Keratinocyte (primary cell): ENCODE data around the gene INKA2. TPM values are rescaled to one million over a fixed set of nuclear protein-coding genes. Genes with fewer than 3 reads are reported as not detected.

ENCODE experiments used
- DNase-seq: peaks from one replicate; pipeline ENCODE4 v3.0.0-alpha.2; 2011; ENCODE audit warnings: low read depth, missing footprints, low spot score
- FAIRE-seq: peaks from 2 replicates; lab custom pipeline; 2011; peaks lifted over from hg19 to GRCh38; lab: Jason Lieb, UNC
- H2AFZ ChIP-seq: 2 replicates; pipeline ENCODE4 v1.6.0; 2012; ENCODE audit warnings: low read length, control low read depth, inconsistent platforms; ENCODE audit not compliant: control insufficient read depth
- H3K27ac ChIP-seq: 2 replicates; pipeline ENCODE4 v1.5.1; 2011; ENCODE audit warnings: low read length; ENCODE audit not compliant: control insufficient read depth, insufficient read depth
- H3K27me3 ChIP-seq: 3 replicates; pipeline ENCODE4 v1.6.0; 2011; ENCODE audit warnings: low read length; ENCODE audit not compliant: control insufficient read depth, insufficient read depth; ENCODE audit errors: extremely low read depth
- H3K36me3 ChIP-seq, 2 experiments: 2 replicates in 1 of 2; 3 replicates in 1 of 2; pipeline ENCODE4 v1.5.1; 2011; ENCODE audit warnings: low read length in 2 of 2, mild to moderate bottlenecking in 1 of 2; ENCODE audit not compliant: control insufficient read depth in 2 of 2, insufficient read depth in 2 of 2; ENCODE audit errors: extremely low read depth in 1 of 2
- H3K4me1 ChIP-seq: 3 replicates; pipeline ENCODE4 v1.5.1; 2011; ENCODE audit warnings: low read length; ENCODE audit not compliant: control insufficient read depth, insufficient read depth; ENCODE audit errors: extremely low read depth
- H3K4me2 ChIP-seq: 3 replicates; pipeline ENCODE4 v1.6.0; 2011; ENCODE audit warnings: low read depth, low read length; ENCODE audit not compliant: control insufficient read depth, insufficient read depth; ENCODE audit errors: extremely low read depth
- H3K4me3 ChIP-seq, 3 experiments: fragments of 200-600 bp in 1 of 3; sonication (generic) in 1 of 3; 2 replicates in 2 of 3; 3 replicates in 1 of 3; pipeline ENCODE4 v1.5.1; 2011 to 2016; ENCODE audit warnings: low read length in 3 of 3, mild to moderate bottlenecking in 3 of 3, control low read depth in 2 of 3, inconsistent platforms in 1 of 3, low read depth in 1 of 3, mixed read lengths in 1 of 3, mixed run types in 1 of 3, moderate library complexity in 1 of 3; ENCODE audit not compliant: control insufficient read depth in 2 of 3, insufficient read depth in 2 of 3; ENCODE audit errors: extremely low read depth in 1 of 3
- H3K79me2 ChIP-seq: 2 replicates; pipeline ENCODE4 v1.6.0; 2012; ENCODE audit warnings: low read length; ENCODE audit not compliant: control insufficient read depth, insufficient read depth
- H3K9ac ChIP-seq: 3 replicates; pipeline ENCODE4 v1.6.0; 2011; ENCODE audit warnings: low read length; ENCODE audit not compliant: control insufficient read depth, insufficient read depth; ENCODE audit errors: extremely low read depth
- H3K9me1 ChIP-seq: 3 replicates; pipeline ENCODE4 v1.6.0; 2011; ENCODE audit warnings: low read length; ENCODE audit not compliant: control insufficient read depth, insufficient read depth; ENCODE audit errors: extremely low read depth
- H3K9me3 ChIP-seq: 2 replicates; pipeline ENCODE4 v1.5.1; 2012; ENCODE audit warnings: low read depth, low read length; ENCODE audit not compliant: control insufficient read depth
- H4K20me1 ChIP-seq: 3 replicates; pipeline ENCODE4 v1.6.0; 2011; ENCODE audit warnings: low read length; ENCODE audit not compliant: control insufficient read depth, insufficient read depth; ENCODE audit errors: extremely low read depth
- CTCF ChIP-seq, 3 experiments: IDR thresholded peaks in 1 of 3; conservative IDR thresholded peaks in 1 of 3; optimal IDR thresholded peaks in 1 of 3; 2 replicates in 2 of 3; 3 replicates in 1 of 3; pipeline versions ENCODE3 to v1.5.1; 2011; ENCODE audit warnings: low read length in 3 of 3, mild to moderate bottlenecking in 3 of 3, moderate library complexity in 2 of 3, control low read depth in 1 of 3, inconsistent platforms in 1 of 3; ENCODE audit not compliant: insufficient read depth in 2 of 3; ENCODE audit errors: extremely low read depth in 1 of 3
- EZH2 ChIP-seq: IDR thresholded peaks from one replicate; pipeline ENCODE4 v1.6.1; 2012; ENCODE audit warnings: inconsistent platforms, mild to moderate bottlenecking, low read length, moderate library complexity
- dilution Hi-C: fragments of 300-500 bp; cut with MboI; formaldehyde crosslinking; loops from one replicate; pipeline ENCODE4 v1.7.0; 2020; ENCODE audit warnings: low sequenced_read_pairs; ENCODE audit not compliant: extremely low pct_ligation_motif_present
- polyA plus RNA-seq, 5 experiments: library from polyadenylated mRNA; depleted of rRNA in 3 of 5; stranded (reverse) in 3 of 5; stranded (forward) in 1 of 5; unstranded in 1 of 5; fragments of >200 nt; gene quantifications; 1 replicate in 1 of 5; 2 replicates in 3 of 5; 3 replicates in 1 of 5; pipeline versions ENCODE4 v1.2.1 to v1.2.3, GENCODE V29; 2011 to 2012; ENCODE audit warnings: missing spikeins in 2 of 5, low read depth in 1 of 5, low replicate concordance in 1 of 5

INKA2 gene
- polyA plus RNA-seq, 1 donor (not counting 4 experiments of a cell fraction or from before 2014, with no cell fraction given) = 2.7 TPM

GRCh38 chr1:111706921-111707320 lies 32.3 kb downstream of the INKA2 start:
- no peak for TF ChIP-seq CTCF (optimal IDR thresholded peaks at IDR 0.05 in 1 of 3, IDR thresholded peaks at IDR 0.05 in 1 of 3, conservative IDR thresholded peaks at IDR 0.05 in 1 of 3; ENCODE audit: extremely low read depth in 1 of 3, insufficient read depth in 2 of 3, low read length in 3 of 3)
- no peak for TF ChIP-seq EZH2
- FAIRE-seq (no peak), DNase-seq (no peak)
- peaks cover 13% of the 10 kb centered on the region for H3K4me1 ChIP-seq
- dilution Hi-C loops = no loop called here
- H3K9me1 ChIP-seq = no peaks in the 10 kb centered on the region
- H4K20me1 ChIP-seq = no peaks in the 10 kb centered on the region
- H3K79me2 ChIP-seq = no peaks in the 10 kb centered on the region
- no peak overlapping the region for H3K4me2 ChIP-seq
- H3K27ac ChIP-seq = no peak overlapping the region
- H3K36me3 ChIP-seq = peaks cover 0 to 5% of the 10 kb centered on the region in 2 experiments
- H2AFZ ChIP-seq = no peak overlapping the region
- no peaks in the 10 kb centered on the region for H3K27me3 ChIP-seq
- no peak overlapping the region for H3K9ac ChIP-seq
- no peak overlapping the region for H3K4me3 ChIP-seq
- H3K9me3 ChIP-seq = no peaks in the 10 kb centered on the region

GRCh38 chr1:111705841-111706240 lies 33.4 kb downstream of the INKA2 start:
- H3K9me1 ChIP-seq = no peaks in the 10 kb centered on the region
- no peak for DNase-seq
- H3K36me3 ChIP-seq = peaks cover 2 to 5% of the 10 kb centered on the region in 2 experiments
- H3K9me3 ChIP-seq = no peaks in the 10 kb centered on the region
- FAIRE-seq = no peak
- H3K4me2 ChIP-seq = no peak overlapping the region
- no peaks in the 10 kb centered on the region for H4K20me1 ChIP-seq
- dilution Hi-C loops = no loop called here
- H3K27ac ChIP-seq = no peak overlapping the region
- no peak overlapping the region for H3K4me3 ChIP-seq
- H3K27me3 ChIP-seq = no peaks in the 10 kb centered on the region
- no peak overlapping the region for H2AFZ ChIP-seq
- H3K9ac ChIP-seq = no peak overlapping the region
- no peak for TF ChIP-seq CTCF (optimal IDR thresholded peaks at IDR 0.05 in 1 of 3, IDR thresholded peaks at IDR 0.05 in 1 of 3, conservative IDR thresholded peaks at IDR 0.05 in 1 of 3; ENCODE audit: extremely low read depth in 1 of 3, insufficient read depth in 2 of 3, low read length in 3 of 3)
- TF ChIP-seq EZH2 = no peak
- H3K4me1 ChIP-seq = peaks cover 13% of the 10 kb centered on the region
- H3K79me2 ChIP-seq = no peaks in the 10 kb centered on the region
